GM04503 (cell line): ENCODE data around the gene SNX17.
"Not testable (repeated sequence)": the region's sequence is repeated elsewhere in the genome, so short reads cannot be mapped to it uniquely, and the experiment has no call there.

Experiments used
- DNase-seq: peaks from one replicate; pipeline ENCODE4 v3.0.0-alpha.2; 2012; ENCODE audit warnings: low read depth

SNX17 gene

GRCh38 chr2:27370026-27370815 is at the start of gene SNX17, which contains the start of gene EIF2B4:
SNX17 (plus strand) TSS chr2:27370616; CDS start chr2:27370744, 128 bp downstream.
EIF2B4 (minus strand) TSS chr2:27370338; CDS start chr2:27370314, 24 bp downstream.
- DNase-seq: peak; percentile 96

DNA sequence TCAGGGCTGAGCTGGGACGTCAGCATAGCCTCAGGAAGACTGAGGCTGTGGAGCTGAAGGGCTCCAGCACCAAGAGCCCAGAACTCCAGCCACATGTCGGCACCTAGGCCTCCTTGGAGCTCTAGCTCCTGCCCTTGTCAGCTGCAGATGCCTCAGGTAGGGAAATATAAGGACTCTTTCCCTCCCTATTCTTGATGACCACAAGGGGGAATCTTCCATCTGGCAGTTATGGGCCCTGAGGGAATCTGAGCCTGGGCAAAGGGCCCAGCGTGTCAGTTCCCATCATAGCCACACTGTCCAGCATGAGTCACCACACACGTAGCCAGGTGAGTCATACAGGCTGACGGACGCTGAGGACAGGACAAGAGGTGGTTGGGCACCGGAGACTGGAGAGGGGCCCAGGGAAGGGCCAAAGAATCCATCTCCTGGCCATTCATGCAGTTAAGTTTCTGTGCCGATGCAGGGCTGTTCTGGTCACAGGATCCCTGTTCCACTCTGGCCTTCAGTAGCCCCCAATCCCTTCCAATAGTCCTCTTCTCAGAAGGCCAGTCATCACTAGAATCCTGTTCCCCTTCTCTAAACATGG is 49.4 kb upstream of the SNX17 start:
- DNase-seq: peak; percentile 95

DNA sequence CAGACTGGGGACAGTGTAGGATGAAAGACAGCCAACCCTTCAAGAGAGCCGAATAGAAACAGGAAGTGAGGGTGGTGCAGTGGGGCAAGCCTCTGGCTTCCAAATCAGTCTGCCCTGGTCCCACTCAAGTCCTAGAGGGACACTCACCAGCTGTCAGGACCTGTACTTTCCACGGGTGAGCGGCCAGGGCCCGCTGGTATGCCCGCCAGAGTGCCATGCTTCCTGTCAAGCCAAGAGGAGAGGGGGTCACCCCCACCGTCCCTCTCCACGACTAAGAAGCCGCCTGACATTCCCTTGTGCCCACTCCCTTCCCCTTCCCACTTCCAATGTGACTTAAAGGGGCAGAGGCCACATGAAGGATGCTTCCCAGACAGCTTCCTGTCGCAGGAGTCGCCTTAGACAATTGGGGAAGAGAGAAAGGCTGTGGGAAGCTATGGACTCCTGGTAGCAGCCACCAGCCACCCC is 48.1 kb upstream of the SNX17 start:
- DNase-seq: no peak

GRCh38 chr2:27322766-27323595 is 47.4 kb upstream of the SNX17 start, which contains the start of gene MPV17:
MPV17 (minus strand) TSS chr2:27323097; CDS start chr2:27322517, 580 bp downstream.
- peak; percentile 59 for DNase-seq

GRCh38 chr2:27323596-27324285 is 46.7 kb upstream of the SNX17 start:
- no peak for DNase-seq

GRCh38 chr2:27324720-27325119 is 45.7 kb upstream of the SNX17 start:
- no peak for DNase-seq

- no peak for DNase-seq
These were observed 35.1 kb upstream of the SNX17 start for GRCh38 chr2:27335311-27335710.

DNA sequence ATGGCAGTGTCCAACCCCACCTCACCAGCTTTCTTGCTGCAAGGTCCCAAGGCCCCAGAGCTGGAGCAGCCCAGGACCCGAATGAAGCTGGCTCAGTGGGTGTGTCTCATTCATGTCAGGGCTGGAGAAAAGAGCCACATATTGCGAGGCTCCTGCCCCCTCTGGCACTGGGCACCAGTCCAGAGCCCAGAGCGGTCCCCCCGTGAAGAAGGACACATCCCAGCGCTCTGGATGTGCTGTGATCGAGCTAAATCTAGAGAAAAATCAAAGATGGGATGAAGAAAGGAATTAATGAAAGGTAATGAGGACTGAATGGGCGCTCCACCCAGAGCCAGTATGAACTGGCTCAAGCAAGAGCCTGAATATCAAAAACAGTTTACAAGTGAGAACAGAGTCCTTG is 34.2 kb upstream of the SNX17 start:
- DNase-seq: no peak

DNA sequence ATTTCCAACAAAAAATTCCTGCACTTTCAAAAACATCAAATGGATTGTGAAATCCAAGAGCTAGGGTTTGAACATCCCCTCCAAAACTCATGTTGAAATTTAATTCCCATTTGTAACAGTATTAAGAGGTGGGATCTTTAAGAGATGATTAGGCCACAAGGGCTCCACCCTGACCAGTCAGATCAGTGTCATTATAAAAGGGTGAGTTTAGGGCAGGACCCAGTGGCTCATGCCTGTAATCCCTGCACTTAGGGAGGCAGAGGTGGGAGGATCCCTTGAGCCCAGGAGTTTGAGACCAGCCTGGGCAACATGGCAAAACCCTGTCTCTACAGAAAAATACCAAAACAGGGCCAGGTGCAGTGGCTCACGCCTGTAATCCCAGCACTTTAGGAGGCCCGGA is 22.8 kb upstream of the SNX17 start:
- DNase-seq: no peak

GRCh38 chr2:27350106-27350693 is 20.2 kb upstream of the SNX17 start:
- no peak for DNase-seq

- no peak for DNase-seq
These were observed 18.4 kb upstream of the SNX17 start for GRCh38 chr2:27351802-27352598.

DNA sequence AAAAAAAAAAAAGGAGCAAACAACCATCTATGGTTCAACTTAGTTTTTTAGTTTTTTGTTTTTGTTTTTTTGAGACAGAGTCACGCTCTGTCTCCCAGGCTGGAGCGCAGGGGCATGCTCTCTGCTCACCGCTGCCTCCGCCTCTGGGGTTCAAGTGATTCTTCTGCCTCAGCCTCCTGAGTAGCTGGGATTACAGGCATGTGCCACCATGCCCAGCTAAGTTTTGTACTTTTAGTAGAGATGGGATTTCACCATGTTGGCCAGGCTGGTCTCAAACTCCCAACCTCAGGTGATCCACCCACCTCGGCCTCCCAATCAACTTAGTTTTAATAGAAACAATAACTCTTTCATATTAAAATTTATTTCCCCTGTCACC is 17.0 kb upstream of the SNX17 start:
- not testable (repeated sequence) for DNase-seq

DNA sequence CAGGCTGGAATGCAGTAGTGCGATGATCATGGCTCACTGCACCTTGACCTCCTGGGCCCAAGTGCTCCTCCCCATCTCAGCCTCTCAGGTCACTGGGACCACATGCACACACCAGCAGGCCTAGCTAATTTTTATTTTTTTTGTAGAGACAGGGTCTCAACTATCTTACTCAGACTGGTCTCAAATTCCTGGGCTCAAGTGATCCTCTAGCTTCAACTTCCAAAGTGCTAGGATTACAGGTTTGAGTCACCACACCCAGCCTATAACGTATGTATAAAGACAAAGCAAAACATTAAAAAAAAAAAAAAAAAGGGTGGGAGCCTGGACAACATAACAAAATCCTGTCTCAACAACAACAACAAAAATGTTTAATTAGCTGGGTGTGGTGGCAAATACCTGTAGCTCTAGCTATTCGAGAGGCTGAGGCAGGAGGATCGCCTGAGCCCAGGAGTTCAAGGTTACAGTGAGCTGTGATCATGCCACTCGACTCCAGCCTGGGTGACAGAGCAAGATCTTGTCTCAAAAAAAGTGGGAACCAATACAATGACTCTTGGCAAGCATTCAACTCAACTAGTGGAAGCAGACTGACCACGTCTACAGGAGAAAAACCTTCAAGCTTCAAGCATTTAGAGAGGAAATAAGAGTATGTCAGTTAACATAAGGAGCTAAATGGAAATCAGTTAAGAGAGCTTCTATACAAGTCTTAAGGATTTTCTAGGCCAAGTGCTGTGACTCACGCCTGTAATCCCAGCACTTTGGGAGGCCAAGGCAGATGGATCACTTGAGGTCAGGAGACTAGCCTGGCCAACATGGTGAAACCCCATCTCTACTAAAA is 16.4 kb upstream of the SNX17 start:
- peak; percentile 8 for DNase-seq

- no peak for DNase-seq
These were observed 15.9 kb upstream of the SNX17 start for GRCh38 chr2:27354597-27354927.

DNA sequence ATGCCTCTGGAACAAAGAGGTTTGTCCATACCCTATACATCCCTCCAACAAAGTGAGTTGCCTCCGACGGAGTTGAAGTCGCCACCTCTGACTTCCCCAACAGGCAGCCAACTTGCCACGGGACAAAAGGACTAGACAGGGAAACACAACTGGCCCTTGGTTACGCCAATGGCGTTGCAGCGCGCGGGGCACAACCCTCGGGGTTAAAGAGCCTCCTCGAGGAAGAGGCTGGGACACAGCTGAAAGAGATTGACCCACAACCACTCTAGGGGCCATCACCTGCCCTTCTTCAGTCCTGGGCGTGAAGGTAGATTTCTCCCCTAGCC is 14.4 kb upstream of the SNX17 start:
- peak; percentile 17 for DNase-seq

GRCh38 chr2:27356382-27357181 is 13.8 kb upstream of the SNX17 start, which contains the start of gene GTF3C2:
GTF3C2 (minus strand) TSS chr2:27356764; CDS start chr2:27343554, 13,210 bp downstream.
- DNase-seq: peak; percentile 85

- DNase-seq: no peak
These were observed 7.6 kb upstream of the SNX17 start for GRCh38 chr2:27362678-27363420.

DNA sequence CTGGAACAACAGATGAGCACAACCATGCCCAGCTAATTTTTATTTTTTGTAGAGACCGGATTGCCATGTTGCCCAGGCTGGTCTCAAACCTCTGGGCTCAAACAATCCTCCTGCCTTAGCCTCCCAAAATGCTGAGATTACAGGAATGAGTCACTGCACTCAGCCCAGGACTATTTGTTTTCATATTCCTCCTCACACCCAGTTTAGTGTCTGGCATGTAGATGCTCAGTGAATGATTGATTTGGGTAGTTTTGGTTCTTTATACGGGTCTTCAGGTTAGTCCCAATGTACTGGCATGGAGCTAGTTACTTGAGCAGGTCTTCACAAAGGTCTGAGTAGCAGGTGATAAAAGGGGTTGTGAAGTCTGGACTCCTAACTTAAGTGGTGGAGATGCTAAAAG is 6.5 kb upstream of the SNX17 start:
- DNase-seq: no peak
